ENCODE results near the gene CDK5RAP2. TPM values are rescaled to one million over a fixed set of nuclear protein-coding genes. Genes with fewer than 3 reads are reported as not detected.

CDK5RAP2 gene
- total RNA-seq, 1 experiment from 2014 or later = 48.4 TPM

GRCh38 chr9:120439926-120440325, 140.0 kb downstream of the CDK5RAP2 start:
- H2AFZ ChIP-seq (ENCODE audit: low read length) = no peak overlapping the region
- H3K79me2 ChIP-seq (ENCODE audit: low read length) = 0 out of 2 replicates have a peak, but pooled peaks cover 4% of the 10 kb centered on the region
- H3K36me3 ChIP-seq (ENCODE audit: insufficient read depth, low read length) = peaks cover 32% of the 10 kb centered on the region; the same call in 1 of the 2 replicates
- H3K9me2 ChIP-seq (replicated peaks; ENCODE audit: insufficient read depth, low read length) = no peaks in the 10 kb centered on the region
- H4K20me1 ChIP-seq (ENCODE audit: insufficient read depth, low read depth, low read length) = no peaks in the 10 kb centered on the region
- no peak overlapping the region for H3K9ac ChIP-seq (ENCODE audit: low read length)
- H3K4me2 ChIP-seq (ENCODE audit: low read depth, low read length, poor library complexity, severe bottlenecking) = no peak overlapping the region
- no peak overlapping the region for H3K4me3 ChIP-seq (ENCODE audit: low read length)
- DNase-seq = no peak
- H3K4me1 ChIP-seq (ENCODE audit: low read length) = peaks cover 24% of the 10 kb centered on the region
- no peaks in the 10 kb centered on the region for H3K9me3 ChIP-seq (ENCODE audit: low read length)
- no peak overlapping the region for H3K27ac ChIP-seq (ENCODE audit: low read length)
- H3K27me3 ChIP-seq (ENCODE audit: low read length) = no peaks in the 10 kb centered on the region

GRCh38 chr9:120438836-120439546, 141.0 kb downstream of the CDK5RAP2 start:
- DNase-seq = peak; percentile 76
- H3K27me3 ChIP-seq (ENCODE audit: low read length) = no peaks in the 10 kb centered on the region

GRCh38 chr9:120438111-120438510, 141.9 kb downstream of the CDK5RAP2 start:
- H3K4me2 ChIP-seq (ENCODE audit: low read depth, low read length, poor library complexity, severe bottlenecking) = no peak overlapping the region
- H3K79me2 ChIP-seq (ENCODE audit: low read length) = peaks cover 7% of the 10 kb centered on the region; the same call in 1 of the 2 replicates
- H3K4me1 ChIP-seq (ENCODE audit: low read length) = peaks cover 18% of the 10 kb centered on the region
- no peak overlapping the region for H2AFZ ChIP-seq (ENCODE audit: low read length)
- H3K4me3 ChIP-seq (ENCODE audit: low read length) = no peak overlapping the region
- H3K9me2 ChIP-seq (replicated peaks; ENCODE audit: insufficient read depth, low read length) = no peaks in the 10 kb centered on the region
- peaks cover 32% of the 10 kb centered on the region; the same call in 1 of the 2 replicates for H3K36me3 ChIP-seq (ENCODE audit: insufficient read depth, low read length)
- H3K27me3 ChIP-seq (ENCODE audit: low read length) = no peaks in the 10 kb centered on the region
- no peaks in the 10 kb centered on the region for H3K9me3 ChIP-seq (ENCODE audit: low read length)
- no peak overlapping the region for H3K9ac ChIP-seq (ENCODE audit: low read length)
- DNase-seq = no peak
- no peaks in the 10 kb centered on the region for H4K20me1 ChIP-seq (ENCODE audit: insufficient read depth, low read depth, low read length)
- H3K27ac ChIP-seq (ENCODE audit: low read length) = no peak overlapping the region

More at GRCh38 chr9:120438836-120439546, 141.0 kb downstream of the CDK5RAP2 start:
- Histone ChIP-seq H3K9ac (ENCODE audit: low read length) (no peak overlapping the region), H3K36me3 (ENCODE audit: insufficient read depth, low read length) (peaks cover 32% of the 10 kb centered on the region; the same call in 1 of the 2 replicates), H3K4me1 (ENCODE audit: low read length) (peaks cover 24% of the 10 kb centered on the region), H3K4me2 (ENCODE audit: low read depth, low read length, poor library complexity, severe bottlenecking) (no peak overlapping the region), H3K9me2 (replicated peaks; ENCODE audit: insufficient read depth, low read length) (no peaks in the 10 kb centered on the region), H2AFZ (ENCODE audit: low read length) (no peak overlapping the region), H4K20me1 (ENCODE audit: insufficient read depth, low read depth, low read length) (no peaks in the 10 kb centered on the region), H3K79me2 (ENCODE audit: low read length) (0 out of 2 replicates have a peak, but pooled peaks cover 4% of the 10 kb centered on the region), H3K9me3 (ENCODE audit: low read length) (no peaks in the 10 kb centered on the region), H3K4me3 (ENCODE audit: low read length) (no peak overlapping the region), H3K27ac (ENCODE audit: low read length) (no peak overlapping the region)

- DNase-seq = no peak
Observed at GRCh38 chr9:120436983-120437475, 142.9 kb downstream of the CDK5RAP2 start.

DNA sequence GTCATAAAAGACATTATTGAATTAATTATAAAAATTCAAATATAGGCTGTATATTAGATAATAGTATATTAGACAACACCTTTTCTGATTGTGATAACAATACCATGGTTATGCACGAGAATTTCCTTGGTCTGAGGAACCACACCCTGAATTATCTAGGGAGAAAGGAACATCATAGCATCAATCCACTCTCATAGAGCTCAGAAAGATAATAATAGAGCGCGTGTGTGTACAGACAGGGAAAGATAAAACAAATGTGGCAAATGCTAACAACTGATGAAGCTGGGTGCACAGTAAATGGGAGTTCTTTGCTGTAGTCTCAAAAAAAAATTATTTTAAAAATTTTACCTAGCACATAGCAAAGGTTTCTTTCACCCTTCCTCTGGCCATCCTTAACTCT, 143.5 kb downstream of the CDK5RAP2 start:
- H3K27ac ChIP-seq (ENCODE audit: low read length) = no peak overlapping the region
- peaks cover 32% of the 10 kb centered on the region; the same call in 1 of the 2 replicates for H3K36me3 ChIP-seq (ENCODE audit: insufficient read depth, low read length)
- H3K4me2 ChIP-seq (ENCODE audit: low read depth, low read length, poor library complexity, severe bottlenecking) = no peak overlapping the region
- no peaks in the 10 kb centered on the region for H3K9me2 ChIP-seq (replicated peaks; ENCODE audit: insufficient read depth, low read length)
- H2AFZ ChIP-seq (ENCODE audit: low read length) = no peak overlapping the region
- no peak overlapping the region for H3K4me3 ChIP-seq (ENCODE audit: low read length)
- no peaks in the 10 kb centered on the region for H3K9me3 ChIP-seq (ENCODE audit: low read length)
- DNase-seq = no peak
- H3K27me3 ChIP-seq (ENCODE audit: low read length) = no peaks in the 10 kb centered on the region
- H3K9ac ChIP-seq (ENCODE audit: low read length) = no peak overlapping the region
- H3K79me2 ChIP-seq (ENCODE audit: low read length) = peaks cover 7% of the 10 kb centered on the region; the same call in 1 of the 2 replicates
- H4K20me1 ChIP-seq (ENCODE audit: insufficient read depth, low read depth, low read length) = no peaks in the 10 kb centered on the region
- peaks cover 6% of the 10 kb centered on the region for H3K4me1 ChIP-seq (ENCODE audit: low read length)

More at GRCh38 chr9:120436983-120437475, 142.9 kb downstream of the CDK5RAP2 start:
- H3K36me3 ChIP-seq (ENCODE audit: insufficient read depth, low read length) = peaks cover 32% of the 10 kb centered on the region; the same call in 1 of the 2 replicates
- H4K20me1 ChIP-seq (ENCODE audit: insufficient read depth, low read depth, low read length) = no peaks in the 10 kb centered on the region
- no peaks in the 10 kb centered on the region for H3K9me3 ChIP-seq (ENCODE audit: low read length)
- no peak overlapping the region for H3K4me3 ChIP-seq (ENCODE audit: low read length)
- no peaks in the 10 kb centered on the region for H3K27me3 ChIP-seq (ENCODE audit: low read length)
- peaks cover 8% of the 10 kb centered on the region for H3K4me1 ChIP-seq (ENCODE audit: low read length)
- no peak overlapping the region for H3K4me2 ChIP-seq (ENCODE audit: low read depth, low read length, poor library complexity, severe bottlenecking)
- H3K27ac ChIP-seq (ENCODE audit: low read length) = no peak overlapping the region
- no peak overlapping the region for H2AFZ ChIP-seq (ENCODE audit: low read length)
- H3K9me2 ChIP-seq (replicated peaks; ENCODE audit: insufficient read depth, low read length) = no peaks in the 10 kb centered on the region
- H3K9ac ChIP-seq (ENCODE audit: low read length) = no peak overlapping the region
- peaks cover 7% of the 10 kb centered on the region; the same call in 1 of the 2 replicates for H3K79me2 ChIP-seq (ENCODE audit: low read length)

DNA sequence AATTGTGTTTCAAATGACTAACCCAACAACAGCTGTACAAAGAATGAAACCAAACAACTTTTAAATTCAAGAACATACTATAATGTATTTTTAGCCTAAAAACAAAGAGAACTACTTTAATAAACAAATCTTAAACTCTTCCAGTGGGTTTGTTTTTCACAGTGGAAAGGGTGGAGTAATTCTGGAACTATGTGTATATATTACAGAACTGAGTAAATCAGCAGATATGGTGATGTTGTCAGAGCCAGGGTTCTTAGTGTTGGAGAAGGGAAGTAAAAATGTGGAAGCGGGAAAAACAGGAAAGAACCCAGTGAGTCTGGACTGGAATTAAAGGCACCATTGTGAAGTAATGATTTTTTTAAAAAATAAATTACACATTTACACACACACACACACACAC, 144.9 kb downstream of the CDK5RAP2 start:
- no peaks in the 10 kb centered on the region for H3K9me3 ChIP-seq (ENCODE audit: low read length)
- no peak overlapping the region for H3K4me2 ChIP-seq (ENCODE audit: low read depth, low read length, poor library complexity, severe bottlenecking)
- DNase-seq = no peak
- no peak overlapping the region for H2AFZ ChIP-seq (ENCODE audit: low read length)
- no peaks in the 10 kb centered on the region for H4K20me1 ChIP-seq (ENCODE audit: insufficient read depth, low read depth, low read length)
- H3K9ac ChIP-seq (ENCODE audit: low read length) = no peak overlapping the region
- no peak overlapping the region for H3K4me3 ChIP-seq (ENCODE audit: low read length)
- H3K9me2 ChIP-seq (replicated peaks; ENCODE audit: insufficient read depth, low read length) = no peaks in the 10 kb centered on the region
- peaks cover 9% of the 10 kb centered on the region for H3K4me1 ChIP-seq (ENCODE audit: low read length)
- H3K27ac ChIP-seq (ENCODE audit: low read length) = no peak overlapping the region
- H3K36me3 ChIP-seq (ENCODE audit: insufficient read depth, low read length) = peaks cover 27% of the 10 kb centered on the region; the same call in 1 of the 2 replicates
- H3K79me2 ChIP-seq (ENCODE audit: low read length) = peaks cover 7% of the 10 kb centered on the region; the same call in 1 of the 2 replicates
- H3K27me3 ChIP-seq (ENCODE audit: low read length) = no peaks in the 10 kb centered on the region

- H3K4me2 ChIP-seq (ENCODE audit: low read depth, low read length, poor library complexity, severe bottlenecking) = no peak overlapping the region
- no peak overlapping the region for H3K27ac ChIP-seq (ENCODE audit: low read length)
- H2AFZ ChIP-seq (ENCODE audit: low read length) = no peak overlapping the region
- no peak overlapping the region for H3K4me3 ChIP-seq (ENCODE audit: low read length)
- H3K4me1 ChIP-seq (ENCODE audit: low read length) = peaks cover 9% of the 10 kb centered on the region
- no peak for DNase-seq
- no peaks in the 10 kb centered on the region for H3K27me3 ChIP-seq (ENCODE audit: low read length)
- H3K9ac ChIP-seq (ENCODE audit: low read length) = no peak overlapping the region
- H3K9me3 ChIP-seq (ENCODE audit: low read length) = no peaks in the 10 kb centered on the region
- H3K36me3 ChIP-seq (ENCODE audit: insufficient read depth, low read length) = peaks cover 24% of the 10 kb centered on the region; the same call in 1 of the 2 replicates
- H3K9me2 ChIP-seq (replicated peaks; ENCODE audit: insufficient read depth, low read length) = no peaks in the 10 kb centered on the region
- H3K79me2 ChIP-seq (ENCODE audit: low read length) = peaks cover 7% of the 10 kb centered on the region; the same call in 1 of the 2 replicates
- H4K20me1 ChIP-seq (ENCODE audit: insufficient read depth, low read depth, low read length) = no peaks in the 10 kb centered on the region
Observed at GRCh38 chr9:120434532-120434931, 145.4 kb downstream of the CDK5RAP2 start.

GRCh38 chr9:120433701-120434100, 146.3 kb downstream of the CDK5RAP2 start:
- Histone ChIP-seq H3K9ac (ENCODE audit: low read length) (no peak overlapping the region), H3K79me2 (ENCODE audit: low read length) (peaks cover 7% of the 10 kb centered on the region; the same call in 1 of the 2 replicates), H3K4me3 (ENCODE audit: low read length) (no peak overlapping the region), H4K20me1 (ENCODE audit: insufficient read depth, low read depth, low read length) (no peaks in the 10 kb centered on the region), H3K4me1 (ENCODE audit: low read length) (peaks cover 9% of the 10 kb centered on the region), H3K27ac (ENCODE audit: low read length) (no peak overlapping the region), H3K36me3 (ENCODE audit: insufficient read depth, low read length) (peaks cover 18% of the 10 kb centered on the region; the same call in 1 of the 2 replicates), H3K4me2 (ENCODE audit: low read depth, low read length, poor library complexity, severe bottlenecking) (no peak overlapping the region), H3K27me3 (ENCODE audit: low read length) (no peaks in the 10 kb centered on the region), H3K9me2 (replicated peaks; ENCODE audit: insufficient read depth, low read length) (no peaks in the 10 kb centered on the region), H2AFZ (ENCODE audit: low read length) (no peak overlapping the region), H3K9me3 (ENCODE audit: low read length) (no peaks in the 10 kb centered on the region)
- DNase-seq = no peak
